Calu3 (cell line): Measurements from ENCODE around the gene KIF16B. TPM values are rescaled to one million over a fixed set of nuclear protein-coding genes. Genes with fewer than 3 reads are reported as not detected.

Experiments
- BruUV-seq: library from RNA; stranded (reverse); fragments of 400-500 nt; replicated peaks from 2 replicates; lab custom pipeline; 2021; lab: Mats Ljungman, UMichigan
- CTCF ChIA-PET: fragments of 300-600 bp; sonication (Branson Sonifier 250); formaldehyde crosslinking; loops from one replicate; lab custom pipeline; 2022; ENCODE audit warnings: antibody characterized with exemption; lab: Charles Lee
- DNase-seq: peaks from one replicate; pipeline ENCODE4 v3.0.0; 2022
- H3K27ac Mint-ChIP-seq: one replicate; pipeline ENCODE4 v1.8.0; 2022; ENCODE audit warnings: mixed read lengths; ENCODE audit not compliant: unreplicated experiment
- H3K27me3 Mint-ChIP-seq: one replicate; pipeline ENCODE4 v1.8.0; 2022; ENCODE audit warnings: mixed read lengths; ENCODE audit not compliant: unreplicated experiment
- H3K36me3 Mint-ChIP-seq: one replicate; pipeline ENCODE4 v1.8.0; 2022; ENCODE audit warnings: mild to moderate bottlenecking, moderate library complexity, mixed read lengths; ENCODE audit not compliant: insufficient read depth, unreplicated experiment
- H3K4me1 Mint-ChIP-seq: one replicate; pipeline ENCODE4 v1.8.0; 2022; ENCODE audit warnings: mild to moderate bottlenecking, low read depth, mixed read lengths; ENCODE audit not compliant: unreplicated experiment
- H3K4me3 Mint-ChIP-seq: one replicate; pipeline ENCODE4 v1.8.0; 2022; ENCODE audit warnings: mild to moderate bottlenecking, low read depth, moderate library complexity, mixed read lengths; ENCODE audit not compliant: unreplicated experiment
- H3K9me3 Mint-ChIP-seq: one replicate; pipeline ENCODE4 v1.8.0; 2022; ENCODE audit warnings: low read depth, mixed read lengths; ENCODE audit not compliant: unreplicated experiment
- intact Hi-C: fragments of 100-400 bp; cut with micrococcal nuclease; formaldehyde crosslinking; loops from one replicate; pipeline ENCODE4 v1.10.0; 2022; ENCODE audit not compliant: unreplicated experiment
- total RNA-seq: library from RNA; stranded (reverse); gene quantifications from 2 replicates; pipeline ENCODE4 v1.2.3, GENCODE V29; 2022
- TF ChIP-seq, protein P1 (sequence below): fragments of 200-600 bp; IDR thresholded peaks from one replicate; pipeline ENCODE4 v1.8.0; 2022; ENCODE audit warnings: antibody characterized with exemption; ENCODE audit not compliant: unreplicated experiment

The KIF16B gene
- total RNA-seq, 1 experiment from 2014 or later: 4.3 TPM

GRCh38 chr20:16613954-16614353, 40.7 kb upstream of the KIF16B start:
- no peaks in the 10 kb centered on the region for H3K9me3 Mint-ChIP-seq
- no peaks in the 10 kb centered on the region for H3K36me3 Mint-ChIP-seq
- peaks cover 13% of the 10 kb centered on the region for H3K27me3 Mint-ChIP-seq
- BruUV-seq: no TSS peak
- no peak overlapping the region for H3K4me3 Mint-ChIP-seq
- no peaks in the 10 kb centered on the region for H3K4me1 Mint-ChIP-seq
- intact Hi-C loops: no loop called here
- CTCF ChIA-PET: no interaction called here
- TF ChIP-seq, protein P1, sequence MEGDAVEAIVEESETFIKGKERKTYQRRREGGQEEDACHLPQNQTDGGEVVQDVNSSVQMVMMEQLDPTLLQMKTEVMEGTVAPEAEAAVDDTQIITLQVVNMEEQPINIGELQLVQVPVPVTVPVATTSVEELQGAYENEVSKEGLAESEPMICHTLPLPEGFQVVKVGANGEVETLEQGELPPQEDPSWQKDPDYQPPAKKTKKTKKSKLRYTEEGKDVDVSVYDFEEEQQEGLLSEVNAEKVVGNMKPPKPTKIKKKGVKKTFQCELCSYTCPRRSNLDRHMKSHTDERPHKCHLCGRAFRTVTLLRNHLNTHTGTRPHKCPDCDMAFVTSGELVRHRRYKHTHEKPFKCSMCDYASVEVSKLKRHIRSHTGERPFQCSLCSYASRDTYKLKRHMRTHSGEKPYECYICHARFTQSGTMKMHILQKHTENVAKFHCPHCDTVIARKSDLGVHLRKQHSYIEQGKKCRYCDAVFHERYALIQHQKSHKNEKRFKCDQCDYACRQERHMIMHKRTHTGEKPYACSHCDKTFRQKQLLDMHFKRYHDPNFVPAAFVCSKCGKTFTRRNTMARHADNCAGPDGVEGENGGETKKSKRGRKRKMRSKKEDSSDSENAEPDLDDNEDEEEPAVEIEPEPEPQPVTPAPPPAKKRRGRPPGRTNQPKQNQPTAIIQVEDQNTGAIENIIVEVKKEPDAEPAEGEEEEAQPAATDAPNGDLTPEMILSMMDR: no peak
- H3K27ac Mint-ChIP-seq: no peak overlapping the region
- DNase-seq: no peak

- H3K27ac Mint-ChIP-seq: no peak overlapping the region
- no peak for DNase-seq
- H3K9me3 Mint-ChIP-seq: no peaks in the 10 kb centered on the region
- H3K4me3 Mint-ChIP-seq: no peak overlapping the region
- BruUV-seq: no TSS peak
- H3K4me1 Mint-ChIP-seq: no peaks in the 10 kb centered on the region
- CTCF ChIA-PET: no interaction called here
- intact Hi-C loops: no loop called here
- peaks cover 15% of the 10 kb centered on the region for H3K27me3 Mint-ChIP-seq
- TF ChIP-seq, protein P1: no peak
- no peaks in the 10 kb centered on the region for H3K36me3 Mint-ChIP-seq
These were observed 39.5 kb upstream of the KIF16B start for GRCh38 chr20:16612706-16613105.

GRCh38 chr20:16611817-16612216, 38.6 kb upstream of the KIF16B start:
- Mint-ChIP-seq H3K36me3 (no peaks in the 10 kb centered on the region), H3K9me3 (no peaks in the 10 kb centered on the region), H3K27me3 (peaks cover 15% of the 10 kb centered on the region), H3K4me3 (no peak overlapping the region), H3K4me1 (no peaks in the 10 kb centered on the region), H3K27ac (no peak overlapping the region)
- intact Hi-C loops: no loop called here
- no TSS peak for BruUV-seq
- no peak for DNase-seq
- TF ChIP-seq, protein P1: no peak
- CTCF ChIA-PET: no interaction called here

DNA sequence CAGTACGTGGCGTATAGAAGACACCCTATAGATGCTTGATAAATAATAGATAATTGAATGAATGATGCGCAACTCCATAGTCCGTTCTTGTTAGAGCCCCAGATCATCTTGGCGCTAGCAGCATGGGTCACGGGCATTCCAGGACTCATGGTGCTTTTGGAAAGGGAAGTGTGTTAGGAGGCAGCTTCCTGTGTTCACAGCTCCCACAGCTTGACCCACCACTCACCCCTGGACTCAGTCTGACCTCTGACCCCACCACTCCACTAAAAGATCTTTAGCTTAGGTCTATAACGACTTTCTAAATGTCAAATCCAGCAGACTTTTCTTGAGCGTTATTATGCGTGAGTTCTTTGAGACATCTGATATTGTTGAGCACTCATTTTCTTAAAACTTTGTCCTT, 35.8 kb upstream of the KIF16B start:
- Mint-ChIP-seq H3K9me3 (no peaks in the 10 kb centered on the region), H3K27ac (no peak overlapping the region), H3K4me3 (no peak overlapping the region), H3K4me1 (no peaks in the 10 kb centered on the region), H3K36me3 (no peaks in the 10 kb centered on the region), H3K27me3 (peaks cover 15% of the 10 kb centered on the region)
- intact Hi-C loops: no loop called here
- TF ChIP-seq, protein P1: no peak
- CTCF ChIA-PET: no interaction called here
- no peak for DNase-seq
- BruUV-seq: no TSS peak

GRCh38 chr20:16608277-16608650, 35.0 kb upstream of the KIF16B start:
- intact Hi-C loops: no loop called here
- H3K36me3 Mint-ChIP-seq: no peaks in the 10 kb centered on the region
- H3K9me3 Mint-ChIP-seq: no peaks in the 10 kb centered on the region
- DNase-seq: no peak
- CTCF ChIA-PET: no interaction called here
- TF ChIP-seq, protein P1: no peak
- no TSS peak for BruUV-seq
- no peak overlapping the region for H3K27ac Mint-ChIP-seq
- H3K4me1 Mint-ChIP-seq: no peaks in the 10 kb centered on the region
- H3K4me3 Mint-ChIP-seq: no peak overlapping the region
- H3K27me3 Mint-ChIP-seq: peaks cover 15% of the 10 kb centered on the region
